OCI-LY1 (cell line): ENCODE measurements around the gene VAV2.

Source experiments
- EZH2 ChIP-seq: fragments of 200-600 bp; sonication (generic), shearing (Covaris generic); IDR thresholded peaks from 2 replicates; pipeline ENCODE4 v1.8.0; 2017; ENCODE audit warnings: borderline replicate concordance, mixed run types, mild to moderate bottlenecking, antibody characterized with exemption, low read length, moderate library complexity, mixed read lengths
- TF ChIP-seq, protein P1 (sequence below): fragments of 200-600 bp; sonication (generic), shearing (Covaris generic); IDR thresholded peaks from 2 replicates; pipeline ENCODE4 v1.5.1; 2017; ENCODE audit warnings: mild to moderate bottlenecking, antibody characterized with exemption, low read length, moderate library complexity, mixed read lengths

GRCh38 chr9:133858771-133859170 lies 133.4 kb downstream of the VAV2 start:
- no peak for TF ChIP-seq EZH2
- TF ChIP-seq, protein P1, sequence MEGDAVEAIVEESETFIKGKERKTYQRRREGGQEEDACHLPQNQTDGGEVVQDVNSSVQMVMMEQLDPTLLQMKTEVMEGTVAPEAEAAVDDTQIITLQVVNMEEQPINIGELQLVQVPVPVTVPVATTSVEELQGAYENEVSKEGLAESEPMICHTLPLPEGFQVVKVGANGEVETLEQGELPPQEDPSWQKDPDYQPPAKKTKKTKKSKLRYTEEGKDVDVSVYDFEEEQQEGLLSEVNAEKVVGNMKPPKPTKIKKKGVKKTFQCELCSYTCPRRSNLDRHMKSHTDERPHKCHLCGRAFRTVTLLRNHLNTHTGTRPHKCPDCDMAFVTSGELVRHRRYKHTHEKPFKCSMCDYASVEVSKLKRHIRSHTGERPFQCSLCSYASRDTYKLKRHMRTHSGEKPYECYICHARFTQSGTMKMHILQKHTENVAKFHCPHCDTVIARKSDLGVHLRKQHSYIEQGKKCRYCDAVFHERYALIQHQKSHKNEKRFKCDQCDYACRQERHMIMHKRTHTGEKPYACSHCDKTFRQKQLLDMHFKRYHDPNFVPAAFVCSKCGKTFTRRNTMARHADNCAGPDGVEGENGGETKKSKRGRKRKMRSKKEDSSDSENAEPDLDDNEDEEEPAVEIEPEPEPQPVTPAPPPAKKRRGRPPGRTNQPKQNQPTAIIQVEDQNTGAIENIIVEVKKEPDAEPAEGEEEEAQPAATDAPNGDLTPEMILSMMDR: no peak
